Ureter (tissue), 1 donor: ENCODE measurements around the gene KLHDC4. TPM values are rescaled to one million over a fixed set of nuclear protein-coding genes. Genes with fewer than 3 reads are reported as not detected.
"Not testable (repeated sequence)": the region's sequence is repeated elsewhere in the genome, so short reads cannot be mapped to it uniquely, and the experiment has no call there.

Experiments used
- DNase-seq: peaks from one replicate; pipeline ENCODE4 v3.0.0-alpha.2; 2020; ENCODE audit warnings: low spot score
- total RNA-seq: library from RNA; stranded (reverse); gene quantifications from one replicate; pipeline ENCODE4 v1.2.4, GENCODE V29; 2023
- donor health status: DM: yes; HTN: yes; CAD: no.

The KLHDC4 gene
- total RNA-seq, 1 donor from 2014 or later, result 63.2 TPM

GRCh38 chr16:87788730-87789436 lies 23.1 kb upstream of the KLHDC4 start:
- not testable (repeated sequence) for DNase-seq

DNA sequence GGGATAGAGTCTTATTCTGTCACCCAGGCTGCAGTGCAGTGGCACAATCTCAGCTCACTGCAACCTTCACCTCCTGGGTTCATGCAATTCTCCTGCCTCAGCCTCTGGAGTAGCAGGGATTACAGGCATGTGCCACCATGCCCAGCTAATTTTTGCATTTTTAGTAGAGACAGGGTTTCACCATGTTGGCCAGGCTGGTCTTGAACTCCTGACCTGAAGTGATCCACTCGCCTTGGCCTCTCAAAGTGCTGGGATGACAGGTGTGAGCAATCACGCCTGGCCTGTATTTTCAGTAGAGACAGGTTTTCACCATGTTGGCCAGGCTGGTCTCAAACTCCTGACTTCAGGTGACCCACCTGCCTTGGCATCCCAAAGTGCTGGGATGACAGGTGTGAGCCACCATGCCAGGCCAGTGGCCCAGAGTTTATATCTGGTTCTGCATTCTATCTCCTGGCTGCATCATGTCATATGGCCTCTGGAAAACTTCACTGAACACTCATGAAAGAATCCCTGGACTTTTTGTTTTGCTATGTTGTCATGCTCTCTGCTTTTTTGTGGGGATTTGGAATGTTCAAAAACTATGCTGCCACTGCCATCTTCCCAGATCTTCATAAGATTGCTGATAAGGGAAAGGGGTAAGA lies 21.8 kb upstream of the KLHDC4 start:
- DNase-seq, result not testable (repeated sequence)

DNA sequence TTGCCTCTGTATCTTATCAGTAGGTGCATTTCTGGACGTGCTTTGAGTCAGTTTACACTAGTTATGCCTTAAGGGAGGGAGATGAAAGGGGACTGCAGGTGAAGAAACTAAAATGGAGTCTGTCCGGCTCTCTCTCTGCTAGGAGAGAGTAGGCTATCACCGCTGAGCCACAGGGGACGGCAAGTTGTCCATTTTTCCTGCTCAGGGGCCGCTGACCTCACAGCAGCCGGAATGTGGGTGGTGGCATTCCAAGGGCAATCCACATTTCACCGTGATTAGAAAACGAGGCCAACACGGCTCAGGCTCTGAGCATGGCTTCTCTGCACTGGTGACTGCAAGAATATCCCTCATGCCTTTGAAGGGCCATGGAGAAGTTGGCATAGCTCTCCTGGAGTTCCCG lies 19.0 kb upstream of the KLHDC4 start:
- DNase-seq, result no peak

- DNase-seq, result no peak
Observed at GRCh38 chr16:87782033-87782432, 16.2 kb upstream of the KLHDC4 start.

DNA sequence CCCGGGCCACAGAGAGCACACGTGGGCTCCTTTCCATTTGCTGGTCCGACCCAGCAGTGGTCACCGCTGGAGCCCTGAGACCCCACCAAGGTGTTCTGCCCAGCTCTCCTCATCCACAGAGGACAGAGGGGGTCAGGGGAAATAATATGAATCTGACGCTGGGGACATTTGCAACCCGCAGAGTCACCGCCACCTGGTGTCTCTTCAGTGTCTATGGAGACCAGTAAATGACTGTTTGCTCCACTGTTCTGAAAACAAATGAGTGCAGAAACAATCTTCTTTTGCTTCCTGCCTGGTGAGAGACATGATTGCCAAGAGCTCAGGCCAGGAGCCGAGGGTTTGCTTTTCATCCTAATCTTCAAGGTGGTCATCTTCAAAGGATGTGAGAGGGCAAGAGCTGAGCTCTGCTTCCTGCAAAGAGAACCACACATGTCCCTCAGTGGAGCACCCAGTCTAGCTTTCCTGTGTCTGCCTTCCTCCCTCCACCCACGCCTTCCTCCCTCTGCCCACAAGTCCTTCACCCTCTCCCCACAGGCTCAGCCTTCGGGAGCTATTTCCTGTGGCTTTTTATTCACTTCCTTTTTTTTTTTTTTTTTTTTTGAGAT lies 14.7 kb upstream of the KLHDC4 start:
- DNase-seq, result no peak

DNA sequence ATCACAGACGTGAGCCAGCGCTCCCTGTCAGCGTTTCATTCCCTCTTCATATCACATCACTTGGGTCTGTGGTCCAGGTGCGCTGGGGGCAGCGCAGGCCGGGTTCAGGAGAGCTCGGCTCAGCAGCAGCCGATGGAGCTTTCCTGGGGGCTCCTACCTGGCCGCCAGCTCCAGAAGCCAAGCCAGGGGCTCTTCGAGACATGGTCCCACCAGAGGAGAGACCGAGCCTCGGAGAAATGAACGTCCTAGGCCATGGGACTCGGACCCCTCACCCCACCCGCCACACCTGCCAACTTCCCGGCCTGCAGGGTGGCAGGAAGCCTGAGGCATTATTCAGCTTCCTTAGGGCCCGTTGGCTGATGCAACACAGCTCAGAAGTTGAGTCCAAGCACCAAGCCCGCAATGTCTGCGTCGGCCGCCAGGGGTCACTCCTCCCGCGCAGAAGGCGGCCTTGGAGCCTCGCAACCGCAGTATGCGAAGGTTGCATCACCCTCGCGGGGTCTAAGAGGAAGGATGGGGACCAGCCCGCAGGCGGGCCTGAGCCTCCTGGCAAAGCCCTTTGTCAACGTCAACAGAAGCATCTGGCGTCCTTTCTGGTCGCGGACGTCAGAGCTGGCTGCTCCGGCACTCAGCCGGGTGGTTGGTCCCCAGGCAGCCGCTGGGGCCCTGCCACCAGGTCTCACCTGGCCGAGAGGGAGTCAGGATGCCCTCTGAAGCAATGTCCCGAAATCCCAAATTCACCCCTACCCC lies 13.2 kb upstream of the KLHDC4 start:
- peak; percentile 94 for DNase-seq

GRCh38 chr16:87778476-87778829 lies 12.7 kb upstream of the KLHDC4 start:
- no peak for DNase-seq

DNA sequence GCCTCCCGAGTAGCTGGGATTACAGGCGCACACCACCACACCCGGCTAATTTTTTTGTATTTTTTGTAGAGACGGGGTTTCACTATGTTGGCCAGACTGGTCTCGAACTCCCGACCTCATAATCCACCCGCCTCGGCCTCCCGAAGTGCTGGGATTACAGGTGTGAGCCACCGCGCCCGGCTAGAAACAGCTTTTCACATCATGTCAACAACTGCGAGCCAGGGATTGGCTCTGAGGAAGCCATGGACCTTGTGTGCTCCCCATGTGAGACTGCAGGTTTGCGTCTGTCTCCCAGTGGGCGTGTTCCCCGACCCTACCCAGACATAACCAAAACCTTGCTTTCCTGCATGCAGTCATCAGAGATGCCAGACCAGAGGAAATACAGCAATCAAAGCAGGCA lies 8.1 kb upstream of the KLHDC4 start:
- DNase-seq, result not testable (repeated sequence)

GRCh38 chr16:87767456-87767855 lies 1.7 kb upstream of the KLHDC4 start:
- DNase-seq, result not testable (repeated sequence)

GRCh38 chr16:87766485-87766797 lies 655 bp upstream of the KLHDC4 start:
- no peak for DNase-seq

DNA sequence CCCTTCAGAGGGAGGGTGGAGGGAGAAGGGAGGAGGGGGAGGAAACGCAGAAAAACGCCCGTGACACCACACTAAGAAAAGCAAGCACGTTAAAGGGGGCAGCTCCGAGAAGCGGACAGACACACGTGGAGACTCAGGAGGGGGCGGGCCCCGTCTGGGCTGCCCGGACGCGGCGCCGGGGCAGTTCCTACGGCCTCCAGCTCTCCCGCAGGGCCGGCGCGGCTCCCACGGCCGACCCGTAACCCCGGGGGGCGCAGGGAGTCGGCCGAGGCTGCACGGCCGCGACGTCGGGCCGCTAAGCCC lies 362 bp downstream of the KLHDC4 start:
- no peak for DNase-seq

GRCh38 chr16:87764600-87765472 lies 950 bp downstream of the KLHDC4 start:
- no peak for DNase-seq

DNA sequence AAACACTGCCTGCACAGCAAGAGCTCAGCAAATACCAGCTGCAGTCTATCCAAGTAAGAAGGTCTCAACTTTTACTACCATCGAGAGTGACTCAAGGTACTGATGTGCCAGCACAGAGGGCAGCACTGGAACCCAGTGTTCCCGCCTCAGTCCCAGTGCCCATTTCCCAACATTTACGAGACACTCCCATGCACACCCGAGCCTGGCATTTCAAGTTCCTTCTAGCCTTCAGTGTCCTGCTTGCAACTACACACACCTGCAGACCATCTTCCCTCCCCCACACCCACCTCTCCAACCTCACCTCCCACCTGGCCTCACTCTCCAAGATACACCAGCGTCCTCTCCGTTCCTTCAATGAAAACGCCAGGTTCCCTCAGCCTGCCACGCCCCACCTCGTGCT lies 3.2 kb downstream of the KLHDC4 start:
- DNase-seq, result no peak

- no peak for DNase-seq
Observed at GRCh38 chr16:87762071-87762571, 3.7 kb downstream of the KLHDC4 start.

DNA sequence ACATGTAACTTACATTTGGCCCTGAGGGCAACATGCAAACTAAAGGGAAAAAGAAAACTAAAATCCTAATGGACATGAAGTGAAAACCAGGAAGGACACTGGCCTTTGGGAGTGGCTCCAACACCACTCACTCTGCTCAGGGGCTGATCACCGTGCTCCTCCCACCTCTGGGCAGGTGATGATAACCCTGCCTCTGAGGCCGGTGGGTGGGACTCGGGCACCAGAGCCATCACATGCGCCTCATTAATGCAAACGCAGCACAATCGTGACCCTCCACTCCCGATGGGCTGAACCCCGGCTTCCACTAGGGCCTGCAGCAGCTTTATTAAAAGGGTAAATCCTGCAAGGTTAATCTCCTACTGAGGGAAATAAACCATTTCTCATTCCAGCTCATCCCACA lies 4.7 kb downstream of the KLHDC4 start:
- no peak for DNase-seq

- no peak for DNase-seq
Observed at GRCh38 chr16:87757841-87758426, 7.9 kb downstream of the KLHDC4 start.

GRCh38 chr16:87754535-87754934 lies 11.3 kb downstream of the KLHDC4 start:
- no peak for DNase-seq

GRCh38 chr16:87747626-87748414 lies 18.0 kb downstream of the KLHDC4 start:
- no peak for DNase-seq

- DNase-seq, result no peak
Observed at GRCh38 chr16:87746178-87746577, 19.6 kb downstream of the KLHDC4 start.

DNA sequence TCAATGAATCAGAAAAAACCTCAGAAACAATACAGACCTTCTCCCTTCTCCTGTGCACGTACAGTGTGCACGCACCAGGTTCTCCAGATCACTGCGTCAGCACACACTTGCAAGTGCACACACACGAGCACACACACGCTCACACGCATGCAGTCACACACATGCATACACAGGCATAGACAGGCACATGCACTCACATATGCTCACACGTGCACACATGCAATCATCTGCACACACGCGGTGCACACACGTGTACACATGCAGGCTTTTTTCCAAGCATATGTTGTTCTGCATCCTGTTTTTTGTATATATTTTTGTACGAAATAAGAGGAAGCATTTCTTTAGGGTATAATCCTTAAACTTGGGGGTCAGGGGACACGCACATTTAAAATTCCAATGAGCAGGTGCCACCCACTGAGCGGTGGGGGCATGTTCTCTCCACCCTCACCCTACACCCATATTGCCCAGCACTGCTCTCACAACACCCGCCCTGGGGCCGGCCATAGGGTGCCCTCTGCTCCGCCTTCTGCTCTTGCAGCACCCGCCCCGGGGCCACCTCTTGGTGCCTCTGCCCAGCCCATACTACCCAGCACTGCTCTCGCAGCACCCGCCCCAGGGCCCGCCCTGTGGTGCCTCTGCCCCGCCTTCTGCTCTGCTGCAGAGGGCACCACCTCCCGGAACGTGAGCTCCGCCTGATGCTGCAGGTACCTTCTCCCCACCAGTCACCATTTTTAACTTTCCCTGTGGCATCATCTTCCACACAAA lies 20.9 kb downstream of the KLHDC4 start:
- no peak for DNase-seq
